GM21367 (cell line): ENCODE data around the gene XAB2.

Experiments
- ATAC-seq: cut with Tn5 transposase; IDR thresholded peaks from one replicate; pipeline ENCODE4 v1.9.1; 2021; ENCODE audit not compliant: unreplicated experiment

Gene XAB2

DNA sequence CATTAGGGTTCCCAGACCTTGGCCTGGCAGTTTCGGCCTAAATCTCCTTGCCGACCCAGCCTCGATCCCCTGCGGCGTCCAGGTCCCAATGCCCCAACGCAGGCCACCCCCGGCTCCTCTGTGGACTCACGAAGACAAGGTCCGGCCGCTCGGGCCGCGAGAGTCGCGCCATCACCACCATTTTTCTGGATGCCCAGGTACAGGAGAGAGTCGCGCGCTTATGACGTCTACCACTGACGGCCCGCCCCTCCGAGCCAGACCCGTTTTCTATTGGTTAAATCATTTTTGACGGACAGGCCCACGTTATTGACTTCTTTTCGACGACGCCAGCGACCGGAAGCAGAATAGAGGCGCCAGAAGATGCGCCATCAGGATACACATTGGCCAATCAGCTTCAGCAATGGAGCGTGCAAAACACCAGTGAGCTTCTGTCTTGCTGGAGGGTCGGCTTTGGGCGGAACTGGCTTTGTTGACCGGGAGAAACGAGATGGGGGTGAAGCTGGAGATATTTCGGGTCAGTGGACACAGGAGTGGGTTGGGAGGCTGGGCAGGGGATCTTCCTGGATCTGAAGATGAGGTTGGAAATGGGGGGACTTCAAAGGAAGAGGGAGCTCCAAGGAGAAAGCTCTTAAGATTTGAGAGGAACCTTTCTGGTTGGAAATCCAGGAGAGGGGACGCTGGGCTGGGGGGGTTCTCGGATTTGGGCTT, at the start of gene XAB2, which contains the start of gene PET100:
TSS of gene XAB2 (minus strand) at position 199 of the 708 bp plus-strand sequence. CDS start at position 181, 18 bp downstream.
TSS of gene PET100 (plus strand) at position 447 of the 708 bp plus-strand sequence. CDS start at position 488, 41 bp downstream.
- ATAC-seq: peak; percentile 72

DNA sequence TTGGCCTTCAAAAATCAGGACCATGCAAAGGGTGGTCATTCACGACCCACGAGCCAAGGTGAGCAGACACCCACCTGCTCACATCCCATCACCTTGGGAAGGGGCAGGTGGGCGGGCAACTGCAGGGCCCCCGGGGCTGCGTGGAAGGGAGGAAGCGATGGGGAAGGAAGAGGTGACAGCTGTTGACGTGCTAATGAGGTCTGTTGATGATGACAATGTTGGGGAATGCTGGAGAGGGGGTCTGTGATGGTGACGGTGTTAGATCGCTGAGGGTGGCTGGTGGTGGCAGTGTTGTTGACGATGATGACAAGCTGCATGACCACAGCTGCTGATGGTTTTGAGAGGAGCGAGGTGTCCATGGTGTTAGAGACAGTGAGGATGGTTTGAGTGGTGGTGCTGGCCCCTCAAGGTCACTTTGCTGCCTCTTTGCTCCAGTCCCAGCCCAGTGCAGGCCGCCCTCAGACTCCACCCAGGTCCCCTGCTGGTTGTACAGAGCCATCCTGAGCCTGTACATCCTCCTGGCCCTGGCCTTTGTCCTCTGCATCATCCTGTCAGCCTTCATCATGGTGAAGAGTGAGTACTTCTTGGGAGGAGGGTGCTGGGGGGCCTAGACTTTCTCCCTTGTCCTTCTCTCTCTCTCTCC, 48.4 kb upstream of the XAB2 start:
- ATAC-seq: no peak

- no peak for ATAC-seq
These were observed 47.5 kb upstream of the XAB2 start, which contains the start of gene MCEMP1 for GRCh38 chr19:7676854-7677253. Gene MCEMP1 (plus strand): TSS chr19:7677090. CDS start chr19:7677121, 31 bp downstream.

DNA sequence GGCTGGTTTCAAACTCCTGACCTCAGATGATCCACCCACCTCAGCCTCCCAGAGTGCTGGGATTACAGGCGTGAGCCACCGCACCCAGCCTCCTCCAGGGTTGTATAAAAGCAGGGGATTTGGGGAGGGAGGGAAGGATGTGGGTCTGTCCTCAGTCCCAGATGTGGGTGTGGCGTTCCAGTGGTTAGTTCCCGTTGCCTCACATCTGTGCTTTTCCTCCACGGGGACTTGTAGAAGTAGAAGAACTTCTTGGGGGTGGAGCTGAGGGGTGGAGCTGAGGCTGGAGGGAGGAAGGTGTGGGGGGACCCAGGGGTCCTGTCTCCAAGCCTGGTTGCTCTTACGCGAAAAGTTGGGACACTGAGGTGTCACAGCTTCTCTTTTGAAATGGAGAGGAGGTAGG, 47.0 kb upstream of the XAB2 start:
- no peak for ATAC-seq

- no peak for ATAC-seq
These were observed 45.0 kb upstream of the XAB2 start for GRCh38 chr19:7674010-7675005.

- no peak for ATAC-seq
These were observed 43.2 kb upstream of the XAB2 start for GRCh38 chr19:7672522-7672921.

DNA sequence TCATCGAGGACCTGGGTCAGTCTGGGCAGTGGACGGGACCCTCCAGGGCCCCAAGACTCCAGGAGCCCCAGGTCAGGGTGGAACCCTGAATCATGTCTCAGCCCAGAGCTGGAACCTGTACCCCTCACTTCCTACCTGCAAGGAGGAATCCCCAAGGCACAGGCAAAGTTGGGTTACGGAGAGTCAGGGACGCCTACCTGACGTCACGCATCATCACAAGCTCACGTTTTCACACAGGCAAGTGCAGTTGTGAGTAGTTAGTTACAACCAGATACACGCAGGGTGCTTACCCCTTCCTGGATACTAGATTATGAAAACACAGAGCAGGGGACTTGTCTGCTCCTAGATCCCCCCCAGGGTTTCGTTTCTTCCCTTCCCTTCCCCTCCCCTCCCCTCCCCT, 41.4 kb upstream of the XAB2 start:
- ATAC-seq: no peak

DNA sequence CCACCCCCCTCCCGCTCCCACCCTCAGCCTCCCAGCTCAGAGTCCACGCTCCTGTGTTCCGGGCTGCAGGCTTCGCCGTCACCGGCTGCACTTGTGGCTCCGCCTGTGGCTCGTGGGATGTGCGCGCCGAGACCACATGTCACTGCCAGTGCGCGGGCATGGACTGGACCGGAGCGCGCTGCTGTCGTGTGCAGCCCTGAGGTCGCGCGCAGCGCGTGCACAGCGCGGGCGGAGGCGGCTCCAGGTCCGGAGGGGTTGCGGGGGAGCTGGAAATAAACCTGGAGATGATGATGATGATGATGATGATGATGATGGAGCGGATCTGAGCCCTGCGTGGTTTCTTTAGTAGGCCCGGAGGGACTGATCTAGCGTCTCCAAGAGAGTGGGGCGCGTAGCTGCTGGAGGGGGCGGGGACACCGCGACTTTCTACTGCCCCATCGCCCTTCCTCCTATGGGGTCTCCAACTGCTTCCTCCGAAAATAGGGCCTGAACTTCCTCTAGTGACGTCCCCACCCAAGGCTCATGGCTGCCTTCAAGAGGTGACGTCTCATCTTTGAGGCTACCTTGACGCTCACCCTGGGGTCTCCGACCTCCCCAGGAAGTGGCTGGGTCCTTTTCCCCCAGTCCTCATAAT, 40.9 kb upstream of the XAB2 start:
- no peak for ATAC-seq

DNA sequence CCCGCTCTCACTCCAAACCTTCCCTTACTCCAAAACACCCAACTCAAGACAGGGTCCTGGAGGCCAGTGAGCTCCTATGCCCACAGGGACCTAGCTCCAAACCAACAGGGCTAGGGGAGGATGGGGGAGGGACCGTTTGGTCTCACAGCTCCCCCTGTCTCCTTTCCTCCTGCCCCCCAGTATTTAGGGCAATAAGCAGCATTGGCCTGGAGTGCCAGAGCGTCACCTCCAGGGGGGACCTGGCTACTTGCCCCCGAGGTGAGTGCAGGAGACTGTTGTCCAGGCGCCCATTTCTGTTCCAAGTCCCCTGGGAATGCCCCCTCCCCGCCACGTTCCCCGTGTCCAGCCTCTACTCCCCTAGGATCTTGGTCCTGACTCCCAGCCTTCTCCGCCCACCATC, 40.3 kb upstream of the XAB2 start:
- ATAC-seq: no peak

GRCh38 chr19:7668842-7669241, 39.5 kb upstream of the XAB2 start, which contains the start of gene RETN:
Gene RETN (plus strand): TSS chr19:7669049. CDS start chr19:7669327, 278 bp downstream.
- ATAC-seq: no peak

DNA sequence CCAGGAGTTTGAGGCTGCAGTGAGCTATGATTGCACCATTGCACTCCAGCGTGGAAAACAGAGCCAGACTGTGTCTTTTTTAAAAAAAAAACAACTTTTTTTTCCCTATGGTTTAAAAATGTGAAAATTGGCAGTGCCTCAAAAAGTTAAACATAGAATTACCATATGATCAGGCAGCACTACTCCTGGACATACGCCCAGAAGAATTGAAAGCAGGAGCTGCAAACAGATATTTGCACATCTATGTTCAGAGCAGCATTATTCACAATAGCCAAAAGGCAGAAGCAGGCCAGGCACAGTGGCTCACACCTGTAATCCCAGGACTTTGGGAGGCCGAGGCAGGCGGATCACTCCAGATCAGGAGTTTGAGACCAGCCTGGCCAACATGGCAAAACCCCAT, 35.7 kb upstream of the XAB2 start:
- ATAC-seq: no peak

DNA sequence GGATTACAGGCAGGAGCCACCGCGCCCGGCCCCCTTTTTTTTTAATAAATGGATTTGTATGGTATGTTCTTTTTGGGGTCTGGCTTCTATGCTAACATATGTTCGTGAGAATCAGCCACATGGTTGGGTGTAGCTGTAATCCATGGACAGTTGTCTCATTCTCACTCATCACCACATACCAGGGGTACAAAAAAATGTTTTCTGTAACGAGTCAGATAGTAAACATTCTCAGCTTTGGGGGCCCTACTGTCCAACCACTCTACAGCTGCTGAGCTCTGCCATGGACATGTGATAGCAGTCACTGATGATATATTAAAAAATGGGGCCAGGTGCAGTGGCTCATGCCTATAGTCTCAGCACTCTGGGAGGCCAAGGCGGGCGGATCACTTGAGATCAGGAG, 34.4 kb upstream of the XAB2 start:
- no peak for ATAC-seq

GRCh38 chr19:7662657-7663056, 33.3 kb upstream of the XAB2 start:
- ATAC-seq: no peak

- ATAC-seq: no peak
These were observed 32.6 kb upstream of the XAB2 start for GRCh38 chr19:7661744-7662538.

DNA sequence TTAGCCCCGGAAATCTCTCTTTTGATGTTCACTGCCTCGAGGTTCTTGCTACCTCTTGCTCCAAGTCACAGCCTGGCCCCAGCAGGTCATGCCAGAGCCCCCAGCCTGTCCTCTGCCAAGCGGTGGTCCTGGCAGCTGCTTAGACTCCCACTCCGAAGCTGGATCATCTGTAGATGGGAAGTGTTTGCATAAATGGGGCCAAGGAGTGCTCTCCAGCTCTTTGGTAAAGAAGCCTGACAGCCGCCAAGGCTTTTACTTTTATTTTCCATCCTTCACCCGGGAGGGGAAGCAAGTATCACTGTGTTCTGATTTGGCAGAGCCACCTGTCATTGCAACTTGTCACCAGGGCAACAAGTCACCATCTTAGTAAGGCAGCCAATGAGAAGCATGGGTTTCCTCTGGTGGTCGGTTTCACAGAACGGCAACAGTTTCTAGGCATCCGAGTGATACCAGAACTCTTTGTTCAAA, 28.9 kb upstream of the XAB2 start:
- ATAC-seq: no peak

DNA sequence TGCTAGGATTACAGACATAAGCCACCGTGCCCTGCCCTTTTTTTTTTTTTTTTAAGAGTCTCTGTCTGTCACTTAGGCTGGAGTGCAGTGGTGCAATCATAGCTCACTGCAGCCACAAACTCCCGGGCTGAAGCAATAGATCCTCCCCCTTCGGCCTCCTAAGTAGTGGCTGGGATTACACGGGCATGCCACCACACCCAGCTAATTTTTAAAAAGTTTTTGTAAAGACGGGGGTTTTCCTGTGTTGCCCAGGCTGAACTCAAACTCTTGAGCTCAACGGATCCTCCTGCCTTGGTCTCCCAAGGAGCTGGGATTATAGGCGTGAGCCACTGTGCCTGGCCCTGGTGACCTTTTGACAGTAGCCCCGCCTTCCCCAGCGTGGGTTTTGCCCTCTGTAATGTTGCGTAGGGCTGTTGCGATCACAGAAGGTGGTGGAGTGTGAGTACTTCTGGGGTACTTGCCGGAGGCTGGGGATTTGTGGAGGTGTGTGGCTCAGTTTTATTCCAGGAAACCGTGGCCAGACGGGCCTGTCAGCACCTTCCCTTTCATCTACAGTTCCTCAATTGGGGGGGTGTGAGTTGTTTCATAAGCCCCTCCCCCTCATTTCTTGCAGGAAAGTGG, 27.9 kb upstream of the XAB2 start:
- no peak for ATAC-seq

DNA sequence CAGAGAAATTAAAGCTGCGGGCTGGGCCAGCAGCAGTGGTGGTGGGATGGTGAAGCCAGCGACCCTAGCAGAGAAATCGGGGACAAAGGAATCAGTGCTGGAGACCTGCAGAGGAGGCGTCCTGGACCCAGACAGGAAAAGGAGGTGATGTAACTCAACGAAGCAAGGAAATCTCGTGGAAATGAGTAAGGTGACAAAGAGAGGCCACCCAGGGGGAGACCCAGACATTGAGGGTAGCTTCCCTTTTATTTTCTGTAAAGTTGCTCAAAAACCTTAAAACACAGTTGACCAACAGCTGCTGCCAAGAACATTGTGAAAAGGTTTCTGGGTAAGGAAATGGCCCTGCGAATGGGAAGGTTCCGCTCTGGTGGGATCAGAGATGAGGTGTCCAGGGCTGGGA, 26.2 kb upstream of the XAB2 start:
- ATAC-seq: no peak

GRCh38 chr19:7654401-7654800, 25.1 kb upstream of the XAB2 start:
- no peak for ATAC-seq

- ATAC-seq: no peak
These were observed 22.8 kb upstream of the XAB2 start for GRCh38 chr19:7652061-7652641.
